ENCODE measurements around the gene GBE1. TPM values are rescaled to one million over a fixed set of nuclear protein-coding genes. Genes with fewer than 3 reads are reported as not detected.
A peak's percentile ranks its signal among the peaks of the same experiment; 100 is the strongest.

GBE1 gene
- total and polyA plus RNA-seq, 2 experiments from 2014 or later = 27.2 to 71.2 TPM

DNA sequence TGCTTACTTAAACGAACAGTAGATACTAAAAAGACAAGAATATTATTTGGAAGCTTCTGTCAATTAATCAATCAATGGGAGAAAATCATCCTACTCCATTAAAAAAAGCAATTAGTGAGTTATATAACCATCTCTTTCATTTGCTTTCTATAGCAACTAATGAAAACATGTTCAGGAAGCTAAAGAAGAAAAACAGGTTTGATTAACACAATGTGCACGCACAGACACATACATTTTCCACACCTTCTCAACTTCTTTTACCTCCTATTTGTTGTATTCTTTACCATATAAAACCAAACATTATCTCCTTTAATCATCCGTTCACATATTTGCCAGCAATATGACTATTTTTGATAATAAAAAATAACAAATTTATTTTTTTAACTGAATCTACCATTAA is 111.3 kb downstream of the GBE1 start:
- no peaks in the 10 kb centered on the region for H3K36me3 ChIP-seq
- H3K4me1 ChIP-seq (ENCODE audit: low read depth) = peaks cover 14% of the 10 kb centered on the region
- no peak overlapping the region for H3K27ac ChIP-seq
- TF ChIP-seq, protein P1, sequence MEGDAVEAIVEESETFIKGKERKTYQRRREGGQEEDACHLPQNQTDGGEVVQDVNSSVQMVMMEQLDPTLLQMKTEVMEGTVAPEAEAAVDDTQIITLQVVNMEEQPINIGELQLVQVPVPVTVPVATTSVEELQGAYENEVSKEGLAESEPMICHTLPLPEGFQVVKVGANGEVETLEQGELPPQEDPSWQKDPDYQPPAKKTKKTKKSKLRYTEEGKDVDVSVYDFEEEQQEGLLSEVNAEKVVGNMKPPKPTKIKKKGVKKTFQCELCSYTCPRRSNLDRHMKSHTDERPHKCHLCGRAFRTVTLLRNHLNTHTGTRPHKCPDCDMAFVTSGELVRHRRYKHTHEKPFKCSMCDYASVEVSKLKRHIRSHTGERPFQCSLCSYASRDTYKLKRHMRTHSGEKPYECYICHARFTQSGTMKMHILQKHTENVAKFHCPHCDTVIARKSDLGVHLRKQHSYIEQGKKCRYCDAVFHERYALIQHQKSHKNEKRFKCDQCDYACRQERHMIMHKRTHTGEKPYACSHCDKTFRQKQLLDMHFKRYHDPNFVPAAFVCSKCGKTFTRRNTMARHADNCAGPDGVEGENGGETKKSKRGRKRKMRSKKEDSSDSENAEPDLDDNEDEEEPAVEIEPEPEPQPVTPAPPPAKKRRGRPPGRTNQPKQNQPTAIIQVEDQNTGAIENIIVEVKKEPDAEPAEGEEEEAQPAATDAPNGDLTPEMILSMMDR (IDR thresholded peaks at IDR 0.05; ENCODE audit: low read depth, low read length) = no peak
- no peak for DNase-seq (ENCODE audit: low read depth in 1 of 2, low spot score in 1 of 2)
- H3K4me3 ChIP-seq = no peak overlapping the region
- H3K9me3 ChIP-seq (ENCODE audit: low read depth) = no peaks in the 10 kb centered on the region
- no peaks in the 10 kb centered on the region for H3K27me3 ChIP-seq

DNA sequence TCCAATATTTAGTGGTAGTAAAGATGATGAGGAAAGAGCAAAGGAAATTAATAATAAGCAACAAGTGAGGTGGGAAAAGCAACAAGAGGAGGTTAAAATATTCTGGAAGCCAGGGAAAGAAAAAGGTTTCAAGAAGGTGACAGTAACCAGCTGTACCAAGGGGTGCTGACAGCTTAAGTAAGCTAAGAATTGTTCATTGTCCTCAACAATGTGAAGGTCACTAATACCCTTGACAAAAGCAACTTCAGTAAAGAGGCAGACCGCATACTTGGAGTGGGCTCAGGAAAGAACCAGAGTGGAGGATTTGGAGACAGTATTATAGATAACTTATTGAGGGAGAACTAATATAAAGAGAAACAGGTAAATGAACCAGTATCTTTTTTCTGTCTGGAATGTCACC is 116.2 kb downstream of the GBE1 start:
- no peaks in the 10 kb centered on the region for H3K9me3 ChIP-seq (ENCODE audit: low read depth)
- H3K4me3 ChIP-seq = no peak overlapping the region
- H3K4me1 ChIP-seq (ENCODE audit: low read depth) = peaks cover 20% of the 10 kb centered on the region
- no peaks in the 10 kb centered on the region for H3K36me3 ChIP-seq
- peak in 1 of 2 donors; percentile 90 for DNase-seq (ENCODE audit: low read depth in 1 of 2, low spot score in 1 of 2)
- no peaks in the 10 kb centered on the region for H3K27me3 ChIP-seq
- H3K27ac ChIP-seq = peak overlapping the region; percentile 58
- TF ChIP-seq, protein P1 (IDR thresholded peaks at IDR 0.05; ENCODE audit: low read depth, low read length) = no peak

DNA sequence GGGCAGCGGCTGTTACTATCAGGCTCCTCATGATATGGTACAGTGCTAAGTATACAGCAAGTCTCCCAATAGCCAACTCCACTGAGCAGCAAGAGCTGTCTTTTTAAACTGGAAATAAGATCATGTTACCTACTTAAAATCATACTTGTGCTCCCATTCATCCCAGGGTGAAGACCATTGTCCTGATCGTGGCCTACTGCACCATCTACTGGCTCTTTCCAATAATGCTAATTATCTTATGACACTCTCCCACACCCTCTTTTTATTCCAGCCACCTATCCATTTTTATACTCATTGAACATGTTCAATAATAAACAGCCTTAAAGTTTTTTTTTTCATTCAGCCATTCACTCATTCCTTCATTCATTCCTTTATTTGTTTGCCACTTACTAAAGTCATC is 117.7 kb downstream of the GBE1 start:
- H3K9me3 ChIP-seq (ENCODE audit: low read depth) = no peaks in the 10 kb centered on the region
- no peak overlapping the region for H3K27ac ChIP-seq
- H3K36me3 ChIP-seq = no peaks in the 10 kb centered on the region
- no peak overlapping the region for H3K4me3 ChIP-seq
- H3K27me3 ChIP-seq = no peaks in the 10 kb centered on the region
- H3K4me1 ChIP-seq (ENCODE audit: low read depth) = peaks cover 20% of the 10 kb centered on the region
- TF ChIP-seq, protein P1 (IDR thresholded peaks at IDR 0.05; ENCODE audit: low read depth, low read length) = peak; percentile 38
- DNase-seq (ENCODE audit: low read depth in 1 of 2, low spot score in 1 of 2) = peak; percentile 45 to 60

DNA sequence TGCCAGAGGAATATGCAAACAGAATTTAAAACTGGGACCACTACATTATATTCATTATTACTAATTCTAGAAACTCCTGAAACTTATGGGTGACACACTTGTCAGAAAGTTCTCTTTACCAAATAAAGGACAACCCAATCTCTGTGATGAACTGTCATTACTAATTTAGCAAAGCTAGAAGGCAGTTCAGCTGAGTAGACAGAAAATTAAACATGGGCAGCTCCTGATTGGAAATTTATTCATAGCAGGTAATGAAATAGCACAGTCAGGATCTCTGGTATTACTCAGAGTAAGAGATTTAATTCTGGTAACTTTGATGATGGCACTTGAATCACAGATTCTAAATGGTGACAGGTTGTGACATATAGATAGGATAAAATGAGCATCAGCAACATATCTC is 123.0 kb downstream of the GBE1 start:
- Histone ChIP-seq H3K27ac (no peak overlapping the region), H3K9me3 (ENCODE audit: low read depth) (no peaks in the 10 kb centered on the region), H3K4me1 (ENCODE audit: low read depth) (no peaks in the 10 kb centered on the region), H3K36me3 (no peaks in the 10 kb centered on the region), H3K4me3 (no peak overlapping the region), H3K27me3 (no peaks in the 10 kb centered on the region)
- no peak for DNase-seq (ENCODE audit: low read depth in 1 of 2, low spot score in 1 of 2)
- TF ChIP-seq, protein P1 (IDR thresholded peaks at IDR 0.05; ENCODE audit: low read depth, low read length) = no peak

DNA sequence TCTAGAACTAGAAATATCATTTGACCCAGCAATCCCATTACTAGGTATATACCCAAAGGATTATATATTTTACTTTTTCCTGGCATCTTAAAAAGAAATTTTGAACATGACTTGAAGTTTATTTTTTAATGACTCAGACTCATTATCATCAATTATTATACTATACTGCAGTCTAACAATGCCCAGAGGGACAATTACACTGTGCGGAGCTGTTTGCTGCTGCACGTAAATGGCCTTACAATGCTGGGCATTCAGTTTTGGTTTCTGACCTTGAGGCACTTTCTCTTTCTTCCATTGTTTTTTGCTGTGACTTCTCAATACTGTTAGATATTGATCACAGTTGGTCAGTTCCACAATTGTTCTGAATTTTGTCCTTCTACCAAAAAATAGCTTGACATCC is 128.8 kb downstream of the GBE1 start:
- no peak for DNase-seq (ENCODE audit: low read depth in 1 of 2, low spot score in 1 of 2)
- Histone ChIP-seq H3K9me3 (ENCODE audit: low read depth) (no peaks in the 10 kb centered on the region), H3K36me3 (no peaks in the 10 kb centered on the region), H3K4me3 (no peak overlapping the region), H3K4me1 (ENCODE audit: low read depth) (no peaks in the 10 kb centered on the region), H3K27me3 (no peaks in the 10 kb centered on the region), H3K27ac (no peak overlapping the region)
- TF ChIP-seq, protein P1 (IDR thresholded peaks at IDR 0.05; ENCODE audit: low read depth, low read length) = no peak

DNA sequence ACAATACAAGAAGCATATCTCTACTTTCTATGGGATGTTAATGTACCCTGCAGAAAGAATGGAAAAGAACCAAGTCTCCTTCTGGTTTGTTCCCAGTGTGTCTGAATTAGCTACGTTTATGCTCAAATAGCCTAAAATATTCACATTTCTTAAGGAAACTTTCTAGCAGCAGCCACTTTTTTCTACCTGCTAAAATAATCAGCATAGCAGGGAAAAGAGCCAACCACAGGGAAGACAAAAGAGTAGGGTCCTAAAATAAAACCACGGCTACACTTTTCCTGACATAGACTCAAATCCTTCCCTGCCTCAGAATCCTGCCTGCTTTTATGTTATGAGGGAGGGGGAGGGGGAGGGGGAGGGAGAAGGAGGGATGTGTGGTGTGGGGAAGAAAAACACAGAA is 136.7 kb downstream of the GBE1 start:
- Histone ChIP-seq H3K4me3 (no peak overlapping the region), H3K9me3 (ENCODE audit: low read depth) (no peaks in the 10 kb centered on the region), H3K36me3 (no peaks in the 10 kb centered on the region), H3K27ac (peak overlapping the region; percentile 91), H3K27me3 (no peaks in the 10 kb centered on the region), H3K4me1 (ENCODE audit: low read depth) (peaks cover 41% of the 10 kb centered on the region)
- DNase-seq (ENCODE audit: low read depth in 1 of 2, low spot score in 1 of 2) = no peak
- TF ChIP-seq, protein P1 (IDR thresholded peaks at IDR 0.05; ENCODE audit: low read depth, low read length) = no peak

Measured in cardiac muscle cell (in vitro differentiated cells and primary cell).